Measurements from ENCODE around the gene MDM2. TPM values are rescaled to one million over a fixed set of nuclear protein-coding genes. Genes with fewer than 3 reads are reported as not detected.

Gene MDM2
- total RNA-seq, 3 donors from 2014 or later, result 69.4 to 73.3 (median 71.8) TPM

DNA sequence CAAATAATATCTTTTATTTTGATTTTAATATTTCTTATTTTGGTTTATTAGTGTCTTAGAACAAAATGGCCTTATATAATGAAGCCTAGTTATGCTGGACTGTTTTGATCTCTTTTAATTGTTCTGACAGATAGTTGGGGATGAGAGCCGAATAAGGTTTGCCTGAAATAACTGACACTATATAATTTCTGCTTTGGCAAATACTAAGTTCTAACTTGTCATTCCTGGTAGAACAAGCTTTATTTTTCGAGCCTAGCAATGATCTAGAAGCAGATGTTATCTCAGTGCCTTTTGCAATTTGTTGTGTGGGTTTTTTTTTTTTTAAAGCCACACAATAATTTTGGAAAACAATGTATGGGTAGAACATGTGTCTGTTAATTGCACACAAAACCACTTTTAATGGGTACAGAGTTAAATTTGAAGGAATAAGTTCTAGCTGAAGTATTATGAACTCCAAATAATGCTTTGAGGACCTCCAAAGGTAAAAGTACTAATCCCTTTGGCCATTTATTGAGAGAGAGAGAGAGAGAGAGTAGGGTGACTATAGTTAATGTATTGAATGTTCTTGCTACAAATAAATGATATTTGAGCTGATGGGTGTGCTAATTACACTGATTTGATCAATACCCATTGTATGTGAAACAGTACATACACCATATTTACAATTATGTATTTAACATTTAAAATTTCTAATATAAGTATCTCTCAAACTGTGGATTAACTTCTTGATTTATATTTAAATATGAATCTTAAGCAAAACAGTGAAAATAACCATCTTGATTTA, 35.0 kb downstream of the MDM2 start:
- Histone ChIP-seq H3K9me3 (no peaks in the 10 kb centered on the region), H3K27ac (no peak overlapping the region), H3K36me3 (peaks cover 4% of the 10 kb centered on the region), H3K27me3 (no peaks in the 10 kb centered on the region), H3K4me1 (no peaks in the 10 kb centered on the region), H3K4me3 (no peak overlapping the region)
- intact Hi-C loops (cut with DNase I; ENCODE audit: low total_unique reads), result no loop called here
- no peak for DNase-seq (ENCODE audit: low spot score in 2 of 2)
- TF ChIP-seq POLR2AphosphoS5 (IDR thresholded peaks at IDR 0.05) (no peak), POLR2A (IDR thresholded peaks at IDR 0.05) (no peak)
- TF ChIP-seq, protein P1, sequence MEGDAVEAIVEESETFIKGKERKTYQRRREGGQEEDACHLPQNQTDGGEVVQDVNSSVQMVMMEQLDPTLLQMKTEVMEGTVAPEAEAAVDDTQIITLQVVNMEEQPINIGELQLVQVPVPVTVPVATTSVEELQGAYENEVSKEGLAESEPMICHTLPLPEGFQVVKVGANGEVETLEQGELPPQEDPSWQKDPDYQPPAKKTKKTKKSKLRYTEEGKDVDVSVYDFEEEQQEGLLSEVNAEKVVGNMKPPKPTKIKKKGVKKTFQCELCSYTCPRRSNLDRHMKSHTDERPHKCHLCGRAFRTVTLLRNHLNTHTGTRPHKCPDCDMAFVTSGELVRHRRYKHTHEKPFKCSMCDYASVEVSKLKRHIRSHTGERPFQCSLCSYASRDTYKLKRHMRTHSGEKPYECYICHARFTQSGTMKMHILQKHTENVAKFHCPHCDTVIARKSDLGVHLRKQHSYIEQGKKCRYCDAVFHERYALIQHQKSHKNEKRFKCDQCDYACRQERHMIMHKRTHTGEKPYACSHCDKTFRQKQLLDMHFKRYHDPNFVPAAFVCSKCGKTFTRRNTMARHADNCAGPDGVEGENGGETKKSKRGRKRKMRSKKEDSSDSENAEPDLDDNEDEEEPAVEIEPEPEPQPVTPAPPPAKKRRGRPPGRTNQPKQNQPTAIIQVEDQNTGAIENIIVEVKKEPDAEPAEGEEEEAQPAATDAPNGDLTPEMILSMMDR (IDR thresholded peaks at IDR 0.05), result no peak

DNA sequence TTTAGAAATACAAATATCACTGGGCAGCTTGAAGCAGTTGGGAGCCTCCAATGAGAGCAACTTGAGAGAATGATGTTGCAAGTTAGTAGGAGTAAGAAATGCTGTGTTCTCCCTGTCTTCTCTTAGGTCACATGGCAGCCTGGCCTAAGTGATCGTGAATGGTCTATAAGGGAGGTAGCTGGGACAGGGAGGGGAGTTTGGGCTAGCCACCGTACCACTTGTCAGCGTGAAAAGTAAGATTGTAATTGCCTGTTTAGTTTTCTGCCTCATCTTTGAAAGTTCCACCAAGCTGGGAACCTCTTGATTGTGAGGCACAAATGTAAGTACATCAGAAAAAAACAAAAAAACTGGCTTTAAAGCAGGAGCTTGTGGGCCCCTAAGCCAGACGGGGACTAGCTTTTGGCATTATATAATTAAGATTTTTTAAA, 36.4 kb downstream of the MDM2 start:
- Histone ChIP-seq H3K4me1 (no peaks in the 10 kb centered on the region), H3K9me3 (no peaks in the 10 kb centered on the region), H3K4me3 (no peak overlapping the region), H3K27ac (no peak overlapping the region), H3K36me3 (peaks cover 4% of the 10 kb centered on the region), H3K27me3 (no peaks in the 10 kb centered on the region)
- intact Hi-C loops (cut with DNase I; ENCODE audit: low total_unique reads), result no loop called here
- DNase-seq (ENCODE audit: low spot score in 2 of 2), result no peak
- TF ChIP-seq POLR2AphosphoS5 (IDR thresholded peaks at IDR 0.05) (no peak), POLR2A (IDR thresholded peaks at IDR 0.05) (no peak)
- TF ChIP-seq, protein P1 (IDR thresholded peaks at IDR 0.05), result no peak

DNA sequence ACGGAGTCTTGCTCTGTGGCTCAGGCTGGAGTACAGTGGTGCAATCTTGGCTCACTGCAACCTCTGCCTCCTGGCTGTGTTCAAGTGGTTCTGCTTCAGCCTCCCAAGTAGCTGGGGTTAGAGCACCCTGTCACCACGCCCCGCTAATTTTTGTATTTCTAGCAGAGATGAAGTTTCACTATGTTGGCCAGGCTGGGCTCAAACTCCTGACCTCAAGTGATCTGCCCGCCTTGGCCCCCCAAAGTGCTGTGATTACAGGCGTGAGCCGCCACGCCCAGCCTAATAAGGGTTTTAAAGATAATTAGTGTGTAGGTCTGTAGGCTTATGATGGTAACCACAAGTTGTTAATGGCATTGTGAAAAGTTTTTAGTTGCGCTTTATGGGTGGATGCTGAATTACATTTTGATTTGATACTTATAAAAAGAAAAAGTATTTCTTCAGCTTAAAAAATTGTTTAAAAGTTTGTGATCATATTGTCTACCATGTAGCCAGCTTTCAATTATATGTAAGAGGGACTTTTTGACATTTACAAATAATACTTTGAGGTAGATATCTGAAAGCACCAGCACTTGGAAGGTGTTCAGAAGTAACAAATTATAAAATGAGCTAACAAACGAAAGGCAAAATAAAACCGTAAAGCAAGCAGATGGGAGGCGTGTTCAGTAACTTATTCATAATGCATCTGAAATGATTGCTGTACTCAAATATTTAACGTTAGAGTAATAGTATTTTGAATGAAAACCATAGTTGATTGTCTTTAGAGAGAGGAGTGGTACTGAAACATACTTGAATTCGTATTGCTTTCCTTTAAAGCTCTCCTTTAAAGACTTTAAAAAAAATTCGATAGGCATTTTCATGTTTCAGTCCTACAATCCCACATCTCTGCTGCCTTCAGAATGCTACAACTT, 37.1 kb downstream of the MDM2 start:
- no peaks in the 10 kb centered on the region for H3K27me3 ChIP-seq
- H3K4me1 ChIP-seq, result no peaks in the 10 kb centered on the region
- TF ChIP-seq POLR2AphosphoS5 (IDR thresholded peaks at IDR 0.05), result no peak
- TF ChIP-seq, protein P1 (IDR thresholded peaks at IDR 0.05), result no peak
- no peak for TF ChIP-seq POLR2A (IDR thresholded peaks at IDR 0.05)
- no peak overlapping the region for H3K27ac ChIP-seq
- H3K4me3 ChIP-seq, result no peak overlapping the region
- H3K36me3 ChIP-seq, result no peaks in the 10 kb centered on the region
- intact Hi-C loops (cut with DNase I; ENCODE audit: low total_unique reads), result no loop called here
- H3K9me3 ChIP-seq, result no peaks in the 10 kb centered on the region
- no peak for DNase-seq (ENCODE audit: low spot score in 2 of 2)

- H3K27ac ChIP-seq, result no peak overlapping the region
- H3K4me3 ChIP-seq, result no peak overlapping the region
- no peak for DNase-seq (ENCODE audit: low spot score in 2 of 2)
- no peak for TF ChIP-seq POLR2A (IDR thresholded peaks at IDR 0.05)
- no peak for TF ChIP-seq POLR2AphosphoS5 (IDR thresholded peaks at IDR 0.05)
- H3K27me3 ChIP-seq, result no peaks in the 10 kb centered on the region
- H3K4me1 ChIP-seq, result no peaks in the 10 kb centered on the region
- H3K36me3 ChIP-seq, result no peaks in the 10 kb centered on the region
- H3K9me3 ChIP-seq, result no peaks in the 10 kb centered on the region
- intact Hi-C loops (cut with DNase I; ENCODE audit: low total_unique reads), result no loop called here
Measured at GRCh38 chr12:68846811-68847210, 38.8 kb downstream of the MDM2 start.

DNA sequence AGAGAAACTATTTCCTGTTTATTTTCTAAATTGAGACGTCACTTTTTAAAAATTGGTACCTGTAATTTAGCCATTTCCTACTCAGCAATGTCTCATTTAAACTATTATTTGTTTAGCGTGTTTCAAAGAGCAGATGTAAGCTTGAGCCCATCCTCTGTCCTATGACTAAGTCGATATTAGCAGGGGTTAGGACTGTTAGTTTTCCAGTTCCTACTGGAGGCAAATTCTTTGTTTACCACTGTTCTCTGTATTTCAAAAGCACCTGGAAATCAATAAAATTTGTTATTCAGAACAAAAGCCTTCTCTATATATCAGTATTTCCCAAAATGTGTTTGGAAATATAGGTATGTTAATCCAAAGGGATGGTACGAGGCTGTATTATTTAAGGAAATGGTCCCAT, 42.4 kb downstream of the MDM2 start:
- H3K27ac ChIP-seq, result no peak overlapping the region
- H3K36me3 ChIP-seq, result no peaks in the 10 kb centered on the region
- H3K27me3 ChIP-seq, result no peaks in the 10 kb centered on the region
- TF ChIP-seq POLR2A (IDR thresholded peaks at IDR 0.05) (no peak), POLR2AphosphoS5 (IDR thresholded peaks at IDR 0.05) (no peak)
- TF ChIP-seq, protein P1 (IDR thresholded peaks at IDR 0.05), result no peak
- no peak overlapping the region for H3K4me3 ChIP-seq
- no peak for DNase-seq (ENCODE audit: low spot score in 2 of 2)
- H3K4me1 ChIP-seq, result no peaks in the 10 kb centered on the region
- intact Hi-C loops (cut with DNase I; ENCODE audit: low total_unique reads), result no loop called here
- H3K9me3 ChIP-seq, result no peaks in the 10 kb centered on the region

Data from breast epithelium (tissue), 4 donors.